HCT116 (cell line): ENCODE measurements around the gene ACSL4. TPM values are rescaled to one million over a fixed set of nuclear protein-coding genes. Genes with fewer than 3 reads are reported as not detected.

Experiments used
- ATAC-seq: fragments of 200-7000 bp; cut with Tn5 transposase; 2 replicates; pipeline ENCODE4 v1.9.1; 2020; ENCODE audit warnings: mild to moderate bottlenecking, moderate library complexity
- BruUV-seq: library from RNA; stranded (reverse); fragments of 400-500 nt; replicated peaks from 2 replicates; lab custom pipeline; 2021; lab: Mats Ljungman, UMichigan
- CTCF ChIA-PET: fragments of 300-600 bp; sonication (Branson Sonifier 250); formaldehyde crosslinking; loops from one replicate; lab custom pipeline; 2021; ENCODE audit warnings: antibody characterized with exemption; lab: Charles Lee
- POLR2A ChIA-PET: fragments of 300-600, 350-600 bp; sonication (Branson Sonifier 250); formaldehyde crosslinking; loops from one replicate; lab custom pipeline; 2021; ENCODE audit warnings: antibody characterized with exemption; lab: Charles Lee
- RAD21 ChIA-PET, 2 experiments: fragments of 300-600 bp; sonication (Branson Sonifier 250); formaldehyde crosslinking; loops; one replicate each; lab custom pipeline; 2023; ENCODE audit warnings: low total read pairs in 2 of 2; ENCODE audit not compliant: uncharacterized antibody in 2 of 2, unreplicated experiment in 2 of 2, low non-redundant PET in 1 of 2; lab: Charles Lee
- DNase-seq: peaks from one replicate; pipeline ENCODE4 v3.0.0-alpha.2; 2010; ENCODE audit warnings: low read depth, low spot score
- H2AFZ ChIP-seq: fragments of 200-600 bp; shearing (Covaris generic), sonication (generic); 2 replicates; pipeline ENCODE4 v1.6.1; 2017; ENCODE audit warnings: low read depth, mixed run types, mixed read lengths, antibody characterized with exemption, low read length; ENCODE audit not compliant: poor library complexity, severe bottlenecking
- H3K27ac ChIP-seq: 2 replicates; pipeline ENCODE4 v1.5.1; 2012; ENCODE audit warnings: low read depth, low read length
- H3K27me3 ChIP-seq: fragments of 200-600 bp; sonication (generic); 2 replicates; pipeline ENCODE4 v1.6.1; 2016; ENCODE audit warnings: mixed run types, low read length, mixed read lengths; ENCODE audit not compliant: insufficient read depth
- H3K36me3 ChIP-seq, 2 experiments: fragments of 200-500 bp in 1 of 2; fragments of 200-600 bp in 1 of 2; sonication (Bioruptor generic) in 1 of 2; sonication (generic) in 1 of 2; 2 replicates each; pipeline versions ENCODE4 v1.5.1 to v1.6.1; 2014 to 2016; ENCODE audit warnings: low read length in 2 of 2, inconsistent platforms in 1 of 2, mixed read lengths in 1 of 2, mixed run types in 1 of 2; ENCODE audit not compliant: insufficient read depth in 2 of 2, control insufficient read depth in 1 of 2
- H3K4me1 ChIP-seq, 2 experiments: fragments of 200-600 bp in 1 of 2; sonication (generic) in 1 of 2; 2 replicates each; pipeline versions ENCODE4 v1.5.1 to v1.6.1; 2012 to 2017; ENCODE audit warnings: low read length in 2 of 2, inconsistent platforms in 1 of 2, mild to moderate bottlenecking in 1 of 2, mixed read lengths in 1 of 2, mixed run types in 1 of 2, moderate library complexity in 1 of 2; ENCODE audit not compliant: insufficient read depth in 2 of 2, control insufficient read depth in 1 of 2
- H3K4me2 ChIP-seq: fragments of 200-600 bp; sonication (generic); 2 replicates; pipeline ENCODE4 v1.6.1; 2017; ENCODE audit warnings: mixed run types, low read length, mixed read lengths
- H3K4me3 ChIP-seq, 2 experiments: fragments of 200-600 bp in 1 of 2; sonication (generic) in 1 of 2; replicated peaks in 1 of 2; 2 replicates each; pipeline ENCODE4 v1.5.1; 2011 to 2016; ENCODE audit warnings: low read length in 2 of 2, control low read depth in 1 of 2, low read depth in 1 of 2, mild to moderate bottlenecking in 1 of 2, mixed read lengths in 1 of 2, mixed run types in 1 of 2
- H3K79me2 ChIP-seq: fragments of 200-600 bp; sonication (generic); 2 replicates; pipeline ENCODE4 v1.6.1; 2017; ENCODE audit warnings: mild to moderate bottlenecking, mixed run types, low read length, moderate library complexity, mixed read lengths; ENCODE audit not compliant: insufficient read depth
- H3K9ac ChIP-seq: fragments of 200-600 bp; sonication (generic); 2 replicates; pipeline ENCODE4 v1.6.1; 2016; ENCODE audit warnings: low read length, mixed read lengths
- H3K9me2 ChIP-seq: fragments of 200-600 bp; sonication (generic), shearing (Covaris generic); 2 replicates; pipeline ENCODE4 v1.6.1; 2017; ENCODE audit warnings: mixed run types, mild to moderate bottlenecking, moderate library complexity; ENCODE audit not compliant: insufficient read depth
- H3K9me3 ChIP-seq, 2 experiments: fragments of 200-500 bp in 1 of 2; fragments of 200-600 bp in 1 of 2; sonication (Bioruptor generic) in 1 of 2; sonication (generic) in 1 of 2; 2 replicates each; pipeline ENCODE4 v1.6.1; 2014 to 2017; ENCODE audit warnings: low read length in 2 of 2, mixed read lengths in 2 of 2, inconsistent platforms in 1 of 2, low read depth in 1 of 2, mild to moderate bottlenecking in 1 of 2, mixed run types in 1 of 2, moderate library complexity in 1 of 2; ENCODE audit not compliant: control insufficient read depth in 1 of 2, insufficient read depth in 1 of 2
- H4K20me1 ChIP-seq: fragments of 200-600 bp; sonication (generic), shearing (Covaris generic); 2 replicates; pipeline ENCODE4 v1.6.1; 2017; ENCODE audit warnings: mixed run types, mild to moderate bottlenecking, moderate library complexity; ENCODE audit not compliant: insufficient read depth
- CTCF ChIP-seq, 3 experiments: fragments of 200-600 bp in 1 of 3; sonication (generic) in 1 of 3; IDR thresholded peaks in 2 of 3; conservative IDR thresholded peaks in 1 of 3; 2 replicates each; pipeline ENCODE4 v1.5.1; 2012 to 2017; ENCODE audit warnings: low read depth in 2 of 3, low read length in 2 of 3, antibody characterized with exemption in 1 of 3, borderline replicate concordance in 1 of 3, control low read depth in 1 of 3, mild to moderate bottlenecking in 1 of 3, mixed read lengths in 1 of 3, mixed run types in 1 of 3, moderate library complexity in 1 of 3; ENCODE audit not compliant: insufficient read depth in 1 of 3
- EGR1 ChIP-seq: IDR thresholded peaks from 2 replicates; pipeline ENCODE4 v1.6.1; 2012; ENCODE audit warnings: low read depth
- EZH2phosphoT487 ChIP-seq: fragments of 200-600 bp; IDR thresholded peaks from 2 replicates; pipeline ENCODE4 v1.6.1; 2018; ENCODE audit warnings: antibody characterized with exemption, borderline replicate concordance
- JUND ChIP-seq: IDR thresholded peaks from 2 replicates; pipeline ENCODE4 v1.6.1; 2012
- MAX ChIP-seq: IDR thresholded peaks from 2 replicates; pipeline ENCODE4 v1.6.1; 2012
- POLR2A ChIP-seq: IDR thresholded peaks from 2 replicates; pipeline ENCODE4 v1.7.0; 2011; ENCODE audit warnings: borderline replicate concordance; ENCODE audit not compliant: insufficient read depth, insufficient read length; ENCODE audit errors: extremely low read depth
- POLR2AphosphoS5 ChIP-seq: IDR thresholded peaks from 2 replicates; pipeline ENCODE4 v1.6.1; 2011; ENCODE audit warnings: mild to moderate bottlenecking, low read depth, low read length, moderate library complexity
- SIN3A ChIP-seq: IDR thresholded peaks from 2 replicates; pipeline ENCODE4 v1.6.1; 2012; ENCODE audit warnings: low read depth
- SRF ChIP-seq: IDR thresholded peaks from 2 replicates; pipeline ENCODE4 v1.6.1; 2012; ENCODE audit warnings: low read depth
- TCF7L2 ChIP-seq: IDR thresholded peaks from 2 replicates; pipeline ENCODE4 v1.7.0; 2011; ENCODE audit warnings: borderline replicate concordance, inconsistent platforms; ENCODE audit not compliant: insufficient read depth, insufficient read length; ENCODE audit errors: extremely low read depth
- ZBTB33 ChIP-seq: IDR thresholded peaks from 2 replicates; pipeline ENCODE4 v1.6.1; 2011; ENCODE audit warnings: mild to moderate bottlenecking, low read length, moderate library complexity; ENCODE audit not compliant: insufficient replicate concordance; ENCODE audit errors: extremely low read depth
- ZFX ChIP-seq: fragments of 450-650 bp; IDR thresholded peaks from 2 replicates; pipeline ENCODE4 v1.6.1; 2017
- ZNF274 ChIP-seq: fragments of 200-500 bp; sonication (Bioruptor generic); IDR thresholded peaks from 2 replicates; pipeline ENCODE4 v1.6.1; 2014; ENCODE audit warnings: mild to moderate bottlenecking, low read depth, low read length, inconsistent platforms
- intact Hi-C: fragments of 100-400 bp; cut with micrococcal nuclease; formaldehyde crosslinking; loops from 2 replicates; pipeline ENCODE4 v1.10.0; 2022
- total RNA-seq: library from RNA; stranded (reverse); gene quantifications from one replicate; pipeline ENCODE4 v1.2.1, GENCODE V29; 2021; ENCODE audit not compliant: unreplicated experiment
- TF ChIP-seq, protein P1 (sequence below): IDR thresholded peaks from 2 replicates; pipeline ENCODE4 v1.6.1; 2012; ENCODE audit warnings: low read depth

Gene ACSL4
- total RNA-seq, 1 experiment from 2014 or later: 50.5 TPM

- TF ChIP-seq TCF7L2 (no peak), POLR2AphosphoS5 (no peak), EZH2phosphoT487 (no peak)
These were observed 106.4 kb downstream of the ACSL4 start (continued) for GRCh38 chrX:109626637-109627036.

DNA sequence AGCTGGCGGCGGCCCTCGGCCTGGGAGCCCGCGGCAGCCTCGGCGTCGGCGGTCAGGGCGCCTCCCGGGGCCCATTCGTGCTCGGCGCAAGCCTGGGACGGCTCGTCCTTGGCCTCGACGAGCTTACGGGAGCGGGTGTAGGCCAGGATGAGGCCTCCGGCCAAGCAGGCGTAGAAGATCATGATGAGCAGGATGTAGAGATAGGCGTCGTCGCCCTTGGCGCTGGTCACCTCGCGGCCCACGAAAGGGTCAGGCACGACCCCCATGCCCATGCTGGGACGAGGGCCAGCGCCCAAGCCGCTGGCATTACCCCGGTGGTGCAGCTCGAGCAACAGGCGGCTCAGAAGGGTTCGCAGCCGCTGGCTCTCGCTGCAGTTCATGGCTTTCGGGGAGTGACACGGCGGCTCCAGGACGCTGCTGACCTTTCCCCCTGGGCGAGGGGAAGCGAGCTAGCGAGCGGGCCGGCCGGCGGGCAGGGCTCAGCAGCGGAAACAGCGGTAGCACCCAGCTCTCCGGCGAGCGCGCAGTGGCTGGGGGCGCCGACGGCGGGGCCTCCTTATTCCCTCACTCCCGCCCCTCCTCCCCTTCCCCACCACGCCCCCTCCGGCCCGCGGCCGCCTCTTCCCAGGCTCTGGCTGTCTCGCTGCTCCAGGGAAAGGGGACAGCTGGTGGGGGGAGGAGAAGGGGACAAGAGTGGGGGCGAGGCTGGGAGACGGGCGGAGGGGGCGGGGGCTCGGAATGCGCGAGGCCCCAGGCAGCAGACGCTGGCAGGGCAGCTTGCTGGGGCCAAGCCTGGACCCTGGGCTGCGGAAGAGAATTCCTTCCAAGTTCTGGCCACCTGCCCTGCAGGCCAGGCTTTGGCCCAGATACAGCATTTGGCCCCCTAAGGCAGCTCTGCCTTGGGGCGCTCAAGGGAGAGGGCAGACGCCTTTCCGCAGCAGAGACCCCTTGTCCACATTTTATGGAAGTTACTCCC, 108.1 kb downstream of the ACSL4 start, which contains the start of gene KCNE5:
Gene KCNE5 (minus strand): TSS at position 532 of the 976 bp plus-strand sequence. CDS start 152 bp downstream, at position 380.
- H3K9me2 ChIP-seq: no peaks in the 10 kb centered on the region
- RAD21 ChIA-PET: no interaction called here
- H3K4me2 ChIP-seq: no peak within 1 kb of the TSS
- DNase-seq (no peak), ATAC-seq (no peak)
- POLR2A ChIA-PET: no interaction called here
- BruUV-seq: no TSS peak
- CTCF ChIA-PET: no interaction called here
- no peaks in the 10 kb centered on the region for H3K9me3 ChIP-seq
- TF ChIP-seq CTCF (IDR thresholded peaks at IDR 0.05 in 2 of 3, conservative IDR thresholded peaks at IDR 0.05 in 1 of 3; ENCODE audit: borderline replicate concordance in 1 of 3, insufficient read depth in 1 of 3, low read depth in 2 of 3, low read length in 2 of 3) (no peak), EGR1 (no peak), SIN3A (no peak), ZFX (no peak), ZBTB33 (no peak), POLR2A (no peak), ZNF274 (no peak), JUND (no peak), SRF (no peak), MAX (no peak), POLR2AphosphoS5 (no peak)
- TF ChIP-seq, protein P1, sequence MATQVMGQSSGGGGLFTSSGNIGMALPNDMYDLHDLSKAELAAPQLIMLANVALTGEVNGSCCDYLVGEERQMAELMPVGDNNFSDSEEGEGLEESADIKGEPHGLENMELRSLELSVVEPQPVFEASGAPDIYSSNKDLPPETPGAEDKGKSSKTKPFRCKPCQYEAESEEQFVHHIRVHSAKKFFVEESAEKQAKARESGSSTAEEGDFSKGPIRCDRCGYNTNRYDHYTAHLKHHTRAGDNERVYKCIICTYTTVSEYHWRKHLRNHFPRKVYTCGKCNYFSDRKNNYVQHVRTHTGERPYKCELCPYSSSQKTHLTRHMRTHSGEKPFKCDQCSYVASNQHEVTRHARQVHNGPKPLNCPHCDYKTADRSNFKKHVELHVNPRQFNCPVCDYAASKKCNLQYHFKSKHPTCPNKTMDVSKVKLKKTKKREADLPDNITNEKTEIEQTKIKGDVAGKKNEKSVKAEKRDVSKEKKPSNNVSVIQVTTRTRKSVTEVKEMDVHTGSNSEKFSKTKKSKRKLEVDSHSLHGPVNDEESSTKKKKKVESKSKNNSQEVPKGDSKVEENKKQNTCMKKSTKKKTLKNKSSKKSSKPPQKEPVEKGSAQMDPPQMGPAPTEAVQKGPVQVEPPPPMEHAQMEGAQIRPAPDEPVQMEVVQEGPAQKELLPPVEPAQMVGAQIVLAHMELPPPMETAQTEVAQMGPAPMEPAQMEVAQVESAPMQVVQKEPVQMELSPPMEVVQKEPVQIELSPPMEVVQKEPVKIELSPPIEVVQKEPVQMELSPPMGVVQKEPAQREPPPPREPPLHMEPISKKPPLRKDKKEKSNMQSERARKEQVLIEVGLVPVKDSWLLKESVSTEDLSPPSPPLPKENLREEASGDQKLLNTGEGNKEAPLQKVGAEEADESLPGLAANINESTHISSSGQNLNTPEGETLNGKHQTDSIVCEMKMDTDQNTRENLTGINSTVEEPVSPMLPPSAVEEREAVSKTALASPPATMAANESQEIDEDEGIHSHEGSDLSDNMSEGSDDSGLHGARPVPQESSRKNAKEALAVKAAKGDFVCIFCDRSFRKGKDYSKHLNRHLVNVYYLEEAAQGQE: no peak
- no peaks in the 10 kb centered on the region for H4K20me1 ChIP-seq
- H3K27ac ChIP-seq: no peak within 1 kb of the TSS
- H2AFZ ChIP-seq: no peak within 1 kb of the TSS
- no peaks in the 10 kb centered on the region for H3K27me3 ChIP-seq
- H3K79me2 ChIP-seq: no peaks in the 10 kb centered on the region
- H3K4me1 ChIP-seq: no peaks in the 10 kb centered on the region
- intact Hi-C loops: no loop called here
- no peak within 1 kb of the TSS for H3K9ac ChIP-seq
- H3K4me3 ChIP-seq: no peak within 1 kb of the TSS
- H3K36me3 ChIP-seq: no peaks in the 10 kb centered on the region
